ENCODE results near the gene PRR20D.
"Not testable (repeated sequence)": the region's sequence is repeated elsewhere in the genome, so short reads cannot be mapped to it uniquely, and the experiment has no call there.

Gene PRR20D

GRCh38 chr13:57160332-57160731 lies at the start of gene PRR20D:
Gene PRR20D, plus strand, starts transcription at chr13:57160632. Its CDS starts 387 bp downstream, at chr13:57161019.
- H3K4me1 Mint-ChIP-seq; H3K9me3 Mint-ChIP-seq; DNase-seq; H3K27ac Mint-ChIP-seq; H3K4me3 Mint-ChIP-seq; H3K27me3 Mint-ChIP-seq; ATAC-seq; H3K36me3 Mint-ChIP-seq (ENCODE audit: low read depth): not testable (repeated sequence)

GRCh38 chr13:57114945-57115344 lies 45.5 kb upstream of the PRR20D start:
- DNase-seq = no peak
- Mint-ChIP-seq H3K36me3 (ENCODE audit: low read depth) (no peaks in the 10 kb centered on the region), H3K9me3 (peaks cover 8% of the 10 kb centered on the region), H3K27me3 (no peaks in the 10 kb centered on the region), H3K27ac (no peak overlapping the region), H3K4me1 (no peaks in the 10 kb centered on the region), H3K4me3 (no peak overlapping the region)
- no peak for ATAC-seq

GRCh38 chr13:57123681-57124080 lies 36.8 kb upstream of the PRR20D start:
- H3K27ac Mint-ChIP-seq = no peak overlapping the region
- H3K4me1 Mint-ChIP-seq = no peaks in the 10 kb centered on the region
- DNase-seq (no peak), ATAC-seq (no peak)
- no peak overlapping the region for H3K4me3 Mint-ChIP-seq
- H3K36me3 Mint-ChIP-seq (ENCODE audit: low read depth) = no peaks in the 10 kb centered on the region
- H3K9me3 Mint-ChIP-seq = peaks cover 14% of the 10 kb centered on the region
- no peaks in the 10 kb centered on the region for H3K27me3 Mint-ChIP-seq

- DNase-seq = no peak
These were observed 31.5 kb upstream of the PRR20D start for GRCh38 chr13:57128909-57129308.

GRCh38 chr13:57136093-57136492 lies 24.3 kb upstream of the PRR20D start:
- H3K9me3 Mint-ChIP-seq = no peaks in the 10 kb centered on the region
- no peak overlapping the region for H3K4me3 Mint-ChIP-seq
- H3K27ac Mint-ChIP-seq = no peak overlapping the region

More at GRCh38 chr13:57128909-57129308, 31.5 kb upstream of the PRR20D start:
- H3K36me3 Mint-ChIP-seq (ENCODE audit: low read depth) = no peaks in the 10 kb centered on the region
- no peak overlapping the region for H3K4me3 Mint-ChIP-seq
- H3K4me1 Mint-ChIP-seq = no peaks in the 10 kb centered on the region
- H3K27ac Mint-ChIP-seq = no peak overlapping the region
- H3K27me3 Mint-ChIP-seq = no peaks in the 10 kb centered on the region
- no peak for ATAC-seq
- H3K9me3 Mint-ChIP-seq = peaks cover 7% of the 10 kb centered on the region

GRCh38 chr13:57137585-57137984 lies 22.8 kb upstream of the PRR20D start:
- no peak for DNase-seq
- no peak overlapping the region for H3K4me3 Mint-ChIP-seq
- no peaks in the 10 kb centered on the region for H3K4me1 Mint-ChIP-seq
- no peak overlapping the region for H3K27ac Mint-ChIP-seq
- H3K9me3 Mint-ChIP-seq = no peaks in the 10 kb centered on the region
- no peak for ATAC-seq
- no peaks in the 10 kb centered on the region for H3K36me3 Mint-ChIP-seq (ENCODE audit: low read depth)
- no peaks in the 10 kb centered on the region for H3K27me3 Mint-ChIP-seq

More at GRCh38 chr13:57136093-57136492, 24.3 kb upstream of the PRR20D start:
- no peaks in the 10 kb centered on the region for H3K4me1 Mint-ChIP-seq
- H3K36me3 Mint-ChIP-seq (ENCODE audit: low read depth) = no peaks in the 10 kb centered on the region
- H3K27me3 Mint-ChIP-seq = no peaks in the 10 kb centered on the region
- DNase-seq (no peak), ATAC-seq (no peak)

- H3K4me3 Mint-ChIP-seq = no peak overlapping the region
- no peak for DNase-seq
These were observed 21.4 kb upstream of the PRR20D start for GRCh38 chr13:57138988-57139387.

GRCh38 chr13:57139781-57140180 lies 20.7 kb upstream of the PRR20D start:
- not testable (repeated sequence) for H3K36me3 Mint-ChIP-seq (ENCODE audit: low read depth); H3K4me1 Mint-ChIP-seq; H3K27me3 Mint-ChIP-seq; ATAC-seq; DNase-seq; H3K27ac Mint-ChIP-seq; H3K9me3 Mint-ChIP-seq; H3K4me3 Mint-ChIP-seq

More at GRCh38 chr13:57138988-57139387, 21.4 kb upstream of the PRR20D start:
- Mint-ChIP-seq H3K27me3 (no peaks in the 10 kb centered on the region), H3K36me3 (ENCODE audit: low read depth) (no peaks in the 10 kb centered on the region), H3K9me3 (no peaks in the 10 kb centered on the region), H3K4me1 (no peaks in the 10 kb centered on the region), H3K27ac (no peak overlapping the region)
- ATAC-seq = no peak

- not testable (repeated sequence) for H3K27ac Mint-ChIP-seq; H3K4me3 Mint-ChIP-seq; H3K27me3 Mint-ChIP-seq; H3K9me3 Mint-ChIP-seq; H3K4me1 Mint-ChIP-seq; DNase-seq; H3K36me3 Mint-ChIP-seq (ENCODE audit: low read depth); ATAC-seq
These were observed 20.0 kb upstream of the PRR20D start, which contains the start of gene PRR20A for GRCh38 chr13:57140235-57140968. Gene PRR20A, plus strand, starts transcription at chr13:57140918. Its CDS starts 387 bp downstream, at chr13:57141305.

- H3K27me3 Mint-ChIP-seq; H3K4me3 Mint-ChIP-seq; H3K27ac Mint-ChIP-seq; H3K4me1 Mint-ChIP-seq; H3K36me3 Mint-ChIP-seq (ENCODE audit: low read depth); H3K9me3 Mint-ChIP-seq; DNase-seq; ATAC-seq: not testable (repeated sequence)
These were observed 13.2 kb upstream of the PRR20D start, which contains the start of gene PRR20B for GRCh38 chr13:57147188-57147587. Gene PRR20B, plus strand, starts transcription at chr13:57147488. Its CDS starts 387 bp downstream, at chr13:57147875.

- not testable (repeated sequence) for DNase-seq; ATAC-seq; H3K27me3 Mint-ChIP-seq; H3K27ac Mint-ChIP-seq; H3K4me1 Mint-ChIP-seq; H3K4me3 Mint-ChIP-seq; H3K36me3 Mint-ChIP-seq (ENCODE audit: low read depth); H3K9me3 Mint-ChIP-seq
These were observed 12.3 kb upstream of the PRR20D start for GRCh38 chr13:57148106-57148505.

GRCh38 chr13:57153761-57154160 lies 6.7 kb upstream of the PRR20D start, which contains the start of gene PRR20C:
Gene PRR20C, plus strand, starts transcription at chr13:57154061. Its CDS starts 387 bp downstream, at chr13:57154448.
- H3K27ac Mint-ChIP-seq; H3K4me1 Mint-ChIP-seq; H3K36me3 Mint-ChIP-seq (ENCODE audit: low read depth); ATAC-seq; DNase-seq; H3K27me3 Mint-ChIP-seq; H3K4me3 Mint-ChIP-seq; H3K9me3 Mint-ChIP-seq: not testable (repeated sequence)

GRCh38 chr13:57166897-57167296 lies 6.5 kb downstream of the PRR20D start, which contains the start of gene PRR20E:
Gene PRR20E, plus strand, starts transcription at chr13:57167197. Its CDS starts 387 bp downstream, at chr13:57167584.
- H3K4me3 Mint-ChIP-seq; H3K4me1 Mint-ChIP-seq; ATAC-seq; H3K36me3 Mint-ChIP-seq (ENCODE audit: low read depth); H3K27ac Mint-ChIP-seq; H3K9me3 Mint-ChIP-seq; DNase-seq; H3K27me3 Mint-ChIP-seq: not testable (repeated sequence)

GRCh38 chr13:57191667-57192066 lies 31.2 kb downstream of the PRR20D start:
- H3K9me3 Mint-ChIP-seq = peaks cover 12% of the 10 kb centered on the region
- ATAC-seq = no peak
- no peaks in the 10 kb centered on the region for H3K27me3 Mint-ChIP-seq

GRCh38 chr13:57212989-57213388 lies 52.6 kb downstream of the PRR20D start:
- no peaks in the 10 kb centered on the region for H3K4me1 Mint-ChIP-seq
- ATAC-seq (no peak), DNase-seq (no peak)
- H3K9me3 Mint-ChIP-seq = peaks cover 9% of the 10 kb centered on the region
- H3K4me3 Mint-ChIP-seq = no peak overlapping the region
- no peaks in the 10 kb centered on the region for H3K27me3 Mint-ChIP-seq
- no peaks in the 10 kb centered on the region for H3K36me3 Mint-ChIP-seq (ENCODE audit: low read depth)
- no peak overlapping the region for H3K27ac Mint-ChIP-seq

More at GRCh38 chr13:57191667-57192066, 31.2 kb downstream of the PRR20D start:
- no peaks in the 10 kb centered on the region for H3K4me1 Mint-ChIP-seq
- no peaks in the 10 kb centered on the region for H3K36me3 Mint-ChIP-seq (ENCODE audit: low read depth)
- H3K4me3 Mint-ChIP-seq = no peak overlapping the region
- DNase-seq = no peak
- H3K27ac Mint-ChIP-seq = no peak overlapping the region
